Measurements from ENCODE around the gene HMBS.
A peak's percentile ranks its signal among the peaks of the same experiment; 100 is the strongest.
"Not testable (repeated sequence)": the region's sequence is repeated elsewhere in the genome, so short reads cannot be mapped to it uniquely, and the experiment has no call there.

Gene HMBS

GRCh38 chr11:119084663-119085436 lies at the start of gene HMBS:
Gene HMBS (plus strand): TSS chr11:119084881. CDS start chr11:119085034, 153 bp downstream.
- peak; percentile 85 for DNase-seq (ENCODE audit: low read depth)

GRCh38 chr11:119038884-119039283 lies 45.8 kb upstream of the HMBS start:
- no peak for DNase-seq (ENCODE audit: low read depth)

DNA sequence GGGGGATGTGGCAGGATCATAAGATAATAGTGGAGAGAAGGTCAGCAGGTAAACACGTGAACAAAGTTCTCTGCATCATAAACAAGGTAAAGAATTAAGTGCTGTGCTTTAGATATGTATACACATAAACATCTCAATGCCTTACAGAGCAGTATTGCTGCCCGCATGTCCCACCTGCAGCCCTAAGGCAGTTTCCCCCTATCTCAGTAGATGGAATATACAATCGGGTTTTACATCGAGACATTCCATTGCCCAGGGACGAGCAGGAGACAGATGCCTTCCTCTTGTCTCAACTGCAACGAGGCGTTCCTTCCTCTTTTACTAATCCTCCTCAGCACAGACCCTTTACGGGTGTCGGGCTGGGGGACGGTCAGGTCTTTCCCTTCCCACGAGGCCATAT lies 45.2 kb upstream of the HMBS start:
- DNase-seq (ENCODE audit: low read depth) = not testable (repeated sequence)

DNA sequence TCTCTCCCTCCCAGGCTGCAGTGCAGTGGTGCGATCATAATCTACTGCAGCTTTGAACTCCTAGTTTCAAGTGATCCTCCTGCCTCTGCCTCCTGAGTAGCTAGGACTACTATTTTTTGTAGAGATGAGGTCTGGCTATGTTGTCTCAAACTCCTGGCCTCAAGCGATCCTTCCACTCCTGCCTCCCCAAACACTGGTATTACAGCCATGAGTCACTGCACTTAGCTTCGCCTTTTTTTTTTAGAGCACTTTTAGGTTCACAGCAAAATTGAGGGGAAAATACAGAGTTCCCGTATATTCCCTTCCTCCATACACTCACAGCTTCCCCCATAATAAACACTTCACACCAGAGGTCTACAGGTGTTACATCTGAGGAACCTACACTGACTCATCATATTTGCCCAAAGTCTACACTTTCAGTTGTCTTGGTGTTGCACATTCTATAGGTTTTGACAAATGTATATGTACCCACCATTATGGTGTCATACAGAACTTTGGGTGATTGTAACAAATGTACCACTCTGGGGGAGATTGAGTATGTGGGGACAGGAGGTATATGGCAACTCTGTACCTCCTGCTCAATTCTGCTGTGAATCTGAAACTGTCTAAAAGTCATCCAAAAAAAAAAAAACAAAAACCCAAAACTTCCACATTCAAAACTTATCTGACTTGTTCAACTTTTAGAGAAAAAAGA lies 42.7 kb upstream of the HMBS start:
- no peak for DNase-seq (ENCODE audit: low read depth)

DNA sequence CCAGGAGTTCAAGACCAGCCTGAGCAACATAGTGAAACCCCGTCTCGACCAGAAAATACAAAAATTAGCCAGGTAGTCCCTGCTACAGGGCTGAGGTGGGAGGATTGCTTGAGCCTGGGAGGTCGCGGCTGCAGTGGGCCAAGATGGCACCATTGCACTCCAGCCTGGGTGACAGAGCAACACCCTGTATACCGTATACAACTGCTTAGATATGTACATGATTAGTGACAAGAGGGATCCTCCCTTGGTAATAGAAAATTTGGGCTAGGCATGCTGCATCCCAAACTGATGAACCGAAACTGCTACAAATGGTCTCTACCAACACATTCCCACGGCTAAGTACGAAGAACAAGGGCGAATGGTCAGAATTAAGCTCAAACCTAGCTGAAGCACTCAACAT lies 41.8 kb upstream of the HMBS start:
- DNase-seq (ENCODE audit: low read depth) = no peak

GRCh38 chr11:119044708-119045107 lies 40.0 kb upstream of the HMBS start:
- no peak for DNase-seq (ENCODE audit: low read depth)

DNA sequence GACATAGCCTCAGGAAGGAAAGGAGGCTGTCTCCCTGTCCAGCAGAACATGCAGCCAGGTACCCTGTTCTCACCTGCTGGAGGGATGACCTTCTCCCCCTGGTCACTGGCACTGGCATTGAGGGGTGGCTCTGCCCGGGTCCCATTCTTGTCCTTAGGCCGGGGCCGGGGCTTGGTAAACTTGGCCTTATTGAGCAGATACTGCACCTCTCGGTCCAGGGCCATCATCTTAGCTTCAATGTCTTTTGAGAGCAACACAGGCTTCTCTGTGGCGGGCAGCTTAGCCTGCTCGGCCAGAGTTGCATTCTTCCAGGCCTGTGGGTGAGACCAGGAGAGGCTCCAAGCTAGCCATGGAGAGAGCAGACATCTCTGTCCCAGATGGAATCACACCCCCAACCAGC lies 38.2 kb upstream of the HMBS start:
- DNase-seq (ENCODE audit: low read depth) = no peak

DNA sequence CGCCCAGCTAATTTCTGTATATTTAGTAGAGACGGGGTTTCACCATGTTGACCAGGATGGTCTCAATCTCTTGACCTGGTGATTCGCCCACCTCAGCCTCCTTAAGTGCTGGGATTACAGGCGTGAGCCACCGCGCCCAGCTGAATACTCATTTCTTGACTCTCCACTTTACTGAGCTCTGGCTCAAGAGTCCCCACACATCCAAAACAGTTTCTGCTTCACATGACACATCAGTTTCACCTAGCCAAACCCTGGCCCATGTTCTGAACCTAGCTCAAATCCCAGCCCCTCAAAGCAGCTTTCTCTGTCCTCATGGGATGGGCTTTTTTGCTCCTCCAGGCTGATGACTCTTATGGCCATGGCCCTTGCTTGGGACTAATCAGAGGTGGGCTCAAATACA lies 37.5 kb upstream of the HMBS start:
- DNase-seq (ENCODE audit: low read depth) = no peak

- no peak for DNase-seq (ENCODE audit: low read depth)
Observed at GRCh38 chr11:119048644-119049043, 36.0 kb upstream of the HMBS start.

- no peak for DNase-seq (ENCODE audit: low read depth)
Observed at GRCh38 chr11:119049081-119049480, 35.6 kb upstream of the HMBS start.

GRCh38 chr11:119051440-119052162 lies 33.1 kb upstream of the HMBS start:
- no peak for DNase-seq (ENCODE audit: low read depth)

GRCh38 chr11:119052163-119052814 lies 32.4 kb upstream of the HMBS start:
- no peak for DNase-seq (ENCODE audit: low read depth)

- DNase-seq (ENCODE audit: low read depth) = no peak
Observed at GRCh38 chr11:119054418-119054817, 30.3 kb upstream of the HMBS start.

DNA sequence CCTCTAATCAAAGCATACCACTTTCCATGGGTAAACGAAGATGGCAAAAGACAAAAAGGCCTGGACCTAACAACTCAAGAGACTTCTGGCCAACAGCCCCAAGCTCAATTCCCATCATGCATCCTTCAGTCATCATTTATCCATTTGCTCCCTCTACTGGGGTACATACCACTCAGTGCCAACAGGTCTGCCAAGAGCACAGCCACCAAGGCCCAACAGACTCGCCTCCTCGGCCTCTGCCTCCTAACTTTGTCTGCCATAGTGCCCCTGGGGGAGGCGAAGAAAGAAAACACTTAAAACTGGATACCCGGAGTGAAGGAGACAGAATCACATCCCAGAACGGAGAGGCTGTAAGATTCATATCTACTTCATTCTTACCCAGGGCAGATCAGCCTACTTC lies 28.8 kb upstream of the HMBS start:
- DNase-seq (ENCODE audit: low read depth) = no peak

- DNase-seq (ENCODE audit: low read depth) = peak; percentile 35
Observed at GRCh38 chr11:119056421-119056999, 28.2 kb upstream of the HMBS start.

- DNase-seq (ENCODE audit: low read depth) = peak; percentile 98
Observed at GRCh38 chr11:119057000-119057769, 27.5 kb upstream of the HMBS start, which contains the start of gene HYOU1. Gene HYOU1 (minus strand): TSS chr11:119057205. CDS start chr11:119056160, 1,045 bp downstream.

DNA sequence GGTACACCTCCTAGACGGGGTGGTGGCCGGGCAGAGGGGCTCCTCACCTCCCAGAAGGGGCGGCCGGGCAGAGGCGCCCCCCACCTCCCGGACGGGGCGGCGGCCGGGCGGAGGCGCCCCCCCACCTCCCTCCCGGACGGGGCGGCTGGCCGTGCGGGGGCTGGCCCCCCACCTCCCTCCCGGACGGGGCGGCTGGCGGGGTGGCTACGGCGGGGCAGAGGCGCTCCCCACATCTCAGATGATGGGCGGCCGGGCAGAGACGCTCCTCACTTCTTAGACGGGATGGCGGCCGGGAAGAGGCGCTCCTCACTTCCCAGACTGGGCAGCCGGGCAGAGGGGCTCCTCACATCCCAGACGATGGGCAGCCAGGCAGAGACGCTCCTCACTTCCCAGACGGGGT lies 25.6 kb upstream of the HMBS start:
- not testable (repeated sequence) for DNase-seq (ENCODE audit: low read depth)

- DNase-seq (ENCODE audit: low read depth) = no peak
Observed at GRCh38 chr11:119061256-119061655, 23.4 kb upstream of the HMBS start.

- no peak for DNase-seq (ENCODE audit: low read depth)
Observed at GRCh38 chr11:119062779-119063178, 21.9 kb upstream of the HMBS start.

- DNase-seq (ENCODE audit: low read depth) = no peak
Observed at GRCh38 chr11:119065369-119065768, 19.3 kb upstream of the HMBS start.
